Bronchial epithelial cell (primary cell): ENCODE data around the gene DNMT3B. TPM values are rescaled to one million over a fixed set of nuclear protein-coding genes. Genes with fewer than 3 reads are reported as not detected.

Source experiments
- DNase-seq: peaks from one replicate; pipeline ENCODE4 v3.0.0-alpha.2; 2010; ENCODE audit warnings: low read depth
- FAIRE-seq: peaks from 2 replicates; lab custom pipeline; 2011; peaks lifted over from hg19 to GRCh38; lab: Jason Lieb, UNC
- H3K27me3 ChIP-seq: 2 replicates; pipeline ENCODE4 v1.5.1; 2011; ENCODE audit warnings: low read length; ENCODE audit not compliant: control insufficient read depth, insufficient read depth
- H3K36me3 ChIP-seq: 2 replicates; pipeline ENCODE4 v1.5.1; 2011; ENCODE audit warnings: low read length; ENCODE audit not compliant: control insufficient read depth, insufficient read depth
- H3K4me3 ChIP-seq: 2 replicates; pipeline ENCODE4 v1.5.1; 2011; ENCODE audit warnings: mild to moderate bottlenecking, low read depth, low read length, control low read depth
- CTCF ChIP-seq: IDR thresholded peaks from 2 replicates; pipeline ENCODE4 v1.5.1; 2011; ENCODE audit warnings: mild to moderate bottlenecking, moderate library complexity, low read length, control low read depth, inconsistent platforms; ENCODE audit not compliant: insufficient read depth, severe bottlenecking
- total RNA-seq: library from RNA; depleted of rRNA; stranded (reverse); fragments of >200 nt; gene quantifications from 2 replicates; pipeline ENCODE4 v1.2.1, GENCODE V29; 2014

The DNMT3B gene
- total RNA-seq, 1 donor from 2014 or later: 0.79 TPM

- FAIRE-seq: no peak
- no peak overlapping the region for H3K4me3 ChIP-seq
- no peak for TF ChIP-seq CTCF
- H3K36me3 ChIP-seq: peaks cover 9% of the 10 kb centered on the region
- no peak for DNase-seq
- H3K27me3 ChIP-seq: no peaks in the 10 kb centered on the region
Observed at GRCh38 chr20:32831982-32832381, 69.8 kb downstream of the DNMT3B start.

- no peak overlapping the region for H3K4me3 ChIP-seq
- H3K36me3 ChIP-seq: peaks cover 12% of the 10 kb centered on the region
- H3K27me3 ChIP-seq: no peaks in the 10 kb centered on the region
- TF ChIP-seq CTCF: no peak
- no peak for DNase-seq
- no peak for FAIRE-seq
Observed at GRCh38 chr20:32832664-32833063, 70.5 kb downstream of the DNMT3B start.

- DNase-seq: no peak
- Histone ChIP-seq H3K27me3 (no peaks in the 10 kb centered on the region), H3K4me3 (no peak overlapping the region), H3K36me3 (peaks cover 16% of the 10 kb centered on the region)
- no peak for TF ChIP-seq CTCF
- no peak for FAIRE-seq
Observed at GRCh38 chr20:32834972-32835371, 72.8 kb downstream of the DNMT3B start.

- FAIRE-seq (no peak), DNase-seq (no peak)
- H3K4me3 ChIP-seq: no peak overlapping the region
- no peaks in the 10 kb centered on the region for H3K27me3 ChIP-seq
- TF ChIP-seq CTCF: no peak
- H3K36me3 ChIP-seq: peaks cover 19% of the 10 kb centered on the region
Observed at GRCh38 chr20:32837157-32837556, 75.0 kb downstream of the DNMT3B start.

GRCh38 chr20:32839227-32839981, 77.2 kb downstream of the DNMT3B start:
- FAIRE-seq (no peak), DNase-seq (no peak)
- H3K27me3 ChIP-seq: no peaks in the 10 kb centered on the region
- H3K36me3 ChIP-seq: peaks cover 14% of the 10 kb centered on the region
- no peak for TF ChIP-seq CTCF
- H3K4me3 ChIP-seq: no peak overlapping the region

GRCh38 chr20:32839982-32840285, 77.7 kb downstream of the DNMT3B start:
- no peaks in the 10 kb centered on the region for H3K27me3 ChIP-seq
- TF ChIP-seq CTCF: no peak
- DNase-seq (no peak), FAIRE-seq (no peak)
- peaks cover 13% of the 10 kb centered on the region for H3K36me3 ChIP-seq
- H3K4me3 ChIP-seq: no peak overlapping the region
